Fibroblast of lung (primary cell): ENCODE data around the gene CHST8.

Experiments
- CTCF ChIP-seq, 2 donors: IDR thresholded peaks in 1 of 2; conservative IDR thresholded peaks in 1 of 2; 1 replicate in 1 of 2; 2 replicates in 1 of 2; pipeline ENCODE4 v1.5.1; 2011 to 2012; ENCODE audit warnings: low read length in 2 of 2, control low read depth in 1 of 2, inconsistent platforms in 1 of 2, low read depth in 1 of 2, mild to moderate bottlenecking in 1 of 2
- EZH2 ChIP-seq: IDR thresholded peaks from 2 replicates; pipeline ENCODE4 v1.5.1; 2012; ENCODE audit warnings: low read length, control low read depth, mild to moderate bottlenecking; ENCODE audit errors: missing control alignments

- TF ChIP-seq CTCF (conservative IDR thresholded peaks at IDR 0.05 in 1 of 2, IDR thresholded peaks at IDR 0.05 in 1 of 2; ENCODE audit: low read depth in 1 of 2, low read length in 2 of 2) (no peak), EZH2 (no peak)
Observed at GRCh38 chr19:33681081-33681680, 59.4 kb downstream of the CHST8 start.
